HL-60 (cell line): Measurements from ENCODE around the gene PIGBOS1.

Source experiments
- DNase-seq, 2 experiments: peaks; one replicate each; pipeline ENCODE4 v3.0.0-alpha.2; 2010 to 2020; ENCODE audit warnings: low read depth in 1 of 2, low spot score in 1 of 2
- H3K27ac ChIP-seq: fragments of 250-450 bp; sonication (Bioruptor Pico); replicated peaks from 2 replicates; pipeline ENCODE4 v1.5.1; 2020; ENCODE audit warnings: mild to moderate bottlenecking, moderate library complexity
- H3K27me3 ChIP-seq: fragments of 250-450 bp; sonication (Bioruptor Pico); 2 replicates; pipeline ENCODE4 v1.5.1; 2021; ENCODE audit warnings: mild to moderate bottlenecking, moderate library complexity; ENCODE audit not compliant: insufficient read depth, poor library complexity, severe bottlenecking
- H3K4me3 ChIP-seq: replicated peaks from 2 replicates; pipeline ENCODE4 v1.5.1; 2011; ENCODE audit warnings: mild to moderate bottlenecking, control low read depth, low read length; ENCODE audit not compliant: insufficient read depth
- CTCF ChIP-seq: IDR thresholded peaks from one replicate; pipeline ENCODE4 v1.5.1; 2011; ENCODE audit warnings: low read length, control low read depth, inconsistent platforms; ENCODE audit not compliant: insufficient read depth
- GABPA ChIP-seq: IDR thresholded peaks from 2 replicates; pipeline ENCODE4 v1.6.1; 2012; ENCODE audit warnings: low read depth
- POLR2AphosphoS5 ChIP-seq: IDR thresholded peaks from 2 replicates; pipeline ENCODE4 v1.6.1; 2012; ENCODE audit warnings: low read depth
- REST ChIP-seq: IDR thresholded peaks from 2 replicates; pipeline ENCODE4 v1.6.1; 2012; ENCODE audit warnings: low read depth; ENCODE audit not compliant: insufficient replicate concordance
- SPI1 ChIP-seq: IDR thresholded peaks from 2 replicates; pipeline ENCODE4 v1.6.1; 2012; ENCODE audit warnings: low read depth, mild to moderate bottlenecking, borderline replicate concordance

Gene PIGBOS1

GRCh38 chr15:55361048-55361447, 42.1 kb upstream of the PIGBOS1 start:
- no peaks in the 10 kb centered on the region for H3K27me3 ChIP-seq
- no peak overlapping the region for H3K4me3 ChIP-seq
- no peak overlapping the region for H3K27ac ChIP-seq
- TF ChIP-seq CTCF (no peak), POLR2AphosphoS5 (no peak), GABPA (no peak), SPI1 (no peak), REST (no peak)
- peak in 1 of 2 experiments; percentile 3 for DNase-seq

GRCh38 chr15:55360256-55360655, 41.3 kb upstream of the PIGBOS1 start:
- TF ChIP-seq CTCF (no peak), SPI1 (no peak), POLR2AphosphoS5 (no peak), REST (no peak), GABPA (no peak)
- Histone ChIP-seq H3K27ac (no peak overlapping the region), H3K27me3 (no peaks in the 10 kb centered on the region), H3K4me3 (no peak overlapping the region)
- DNase-seq: no peak

- H3K27ac ChIP-seq: no peak overlapping the region
- TF ChIP-seq GABPA (no peak), REST (no peak), POLR2AphosphoS5 (no peak), CTCF (no peak), SPI1 (no peak)
- H3K4me3 ChIP-seq: no peak overlapping the region
- DNase-seq: no peak
- no peaks in the 10 kb centered on the region for H3K27me3 ChIP-seq
Observed at GRCh38 chr15:55358471-55358870, 39.5 kb upstream of the PIGBOS1 start.
